HG02938 (cell line): Measurements from ENCODE around the gene FCGR3B.
A peak's percentile ranks its signal among the peaks of the same experiment; 100 is the strongest.
"Not testable (repeated sequence)": the region's sequence is repeated elsewhere in the genome, so short reads cannot be mapped to it uniquely, and the experiment has no call there.

Source experiments
- ATAC-seq: cut with Tn5 transposase; IDR thresholded peaks from one replicate; pipeline ENCODE4 v1.9.1; 2021; ENCODE audit warnings: mild to moderate bottlenecking, moderate library complexity; ENCODE audit not compliant: unreplicated experiment

The FCGR3B gene

GRCh38 chr1:161606541-161607336 is 24.2 kb downstream of the FCGR3B start:
- ATAC-seq = not testable (repeated sequence)

- not testable (repeated sequence) for ATAC-seq
Measured at GRCh38 chr1:161605762-161606540, 25.0 kb downstream of the FCGR3B start.

GRCh38 chr1:161605024-161605423 is 26.0 kb downstream of the FCGR3B start:
- ATAC-seq = not testable (repeated sequence)

- not testable (repeated sequence) for ATAC-seq
Measured at GRCh38 chr1:161597077-161597476, 33.9 kb downstream of the FCGR3B start.

GRCh38 chr1:161595583-161595982 is 35.4 kb downstream of the FCGR3B start:
- ATAC-seq = not testable (repeated sequence)

GRCh38 chr1:161595173-161595572 is 35.8 kb downstream of the FCGR3B start:
- not testable (repeated sequence) for ATAC-seq

- ATAC-seq = not testable (repeated sequence)
Measured at GRCh38 chr1:161594269-161594984, 36.5 kb downstream of the FCGR3B start.

GRCh38 chr1:161593092-161593755 is 37.8 kb downstream of the FCGR3B start:
- ATAC-seq = not testable (repeated sequence)

GRCh38 chr1:161592586-161592985 is 38.4 kb downstream of the FCGR3B start:
- ATAC-seq = not testable (repeated sequence)

GRCh38 chr1:161589920-161590319 is 41.1 kb downstream of the FCGR3B start:
- not testable (repeated sequence) for ATAC-seq

- not testable (repeated sequence) for ATAC-seq
Measured at GRCh38 chr1:161589365-161589764, 41.6 kb downstream of the FCGR3B start.

GRCh38 chr1:161588596-161588995 is 42.4 kb downstream of the FCGR3B start:
- not testable (repeated sequence) for ATAC-seq

GRCh38 chr1:161582882-161583281 is 48.1 kb downstream of the FCGR3B start:
- not testable (repeated sequence) for ATAC-seq

- ATAC-seq = peak; percentile 58
Measured at GRCh38 chr1:161580879-161581537, 50.0 kb downstream of the FCGR3B start.

- ATAC-seq = not testable (repeated sequence)
Measured at GRCh38 chr1:161579856-161580507, 51.0 kb downstream of the FCGR3B start.

GRCh38 chr1:161576676-161577075 is 54.3 kb downstream of the FCGR3B start:
- ATAC-seq = not testable (repeated sequence)
